ENCODE data around the gene ISCU. TPM values are rescaled to one million over a fixed set of nuclear protein-coding genes. Genes with fewer than 3 reads are reported as not detected.

The ISCU gene
- total and polyA plus RNA-seq, 10 donors, result 98.9 to 220 (median 160) TPM

GRCh38 chr12:108525681-108526080 lies 36.7 kb upstream of the ISCU start:
- Histone ChIP-seq H3K4me1 (no peaks in the 10 kb centered on the region), H3K9me3 (no peaks in the 10 kb centered on the region), H3K27ac (no peak overlapping the region), H3K27me3 (replicated peaks in 1 of 7) (no peaks in the 10 kb centered on the region), H3K36me3 (peaks cover 6 to 100% (median 98%) of the 10 kb centered on the region in 6 donors), H3K4me3 (no peak overlapping the region)
- 92 to 97% (median 94%) methylated on average over 5 of the region's 5 CpGs for WGBS, 5 donors
- DNase-seq, result no peak
- intact Hi-C loops (cut with DNase I; ENCODE audit: low total_unique reads), result no loop called here
- no peak for TF ChIP-seq POLR2AphosphoS5 (IDR thresholded peaks at IDR 0.05)
- no peak for TF ChIP-seq POLR2A (IDR thresholded peaks at IDR 0.05)
- TF ChIP-seq CTCF (IDR thresholded peaks at IDR 0.05 in 8 of 11, conservative IDR thresholded peaks at IDR 0.05 in 3 of 11), result no peak

GRCh38 chr12:108526482-108527165 lies 35.8 kb upstream of the ISCU start:
- no peak for DNase-seq
- intact Hi-C loops (cut with DNase I; ENCODE audit: low total_unique reads), result no loop called here
- no peaks in the 10 kb centered on the region for H3K9me3 ChIP-seq
- no peaks in the 10 kb centered on the region for H3K4me1 ChIP-seq
- no peaks in the 10 kb centered on the region for H3K27me3 ChIP-seq (replicated peaks in 1 of 7)
- TF ChIP-seq CTCF (IDR thresholded peaks at IDR 0.05 in 8 of 11, conservative IDR thresholded peaks at IDR 0.05 in 3 of 11) (no peak), POLR2A (IDR thresholded peaks at IDR 0.05) (no peak)
- H3K4me3 ChIP-seq, result no peak overlapping the region
- peaks cover 6 to 100% (median 98%) of the 10 kb centered on the region in 6 donors for H3K36me3 ChIP-seq
- 78 to 86% (median 82%) methylated on average over 10 of the region's 10 CpGs for WGBS, 5 donors
- no peak overlapping the region for H3K27ac ChIP-seq

GRCh38 chr12:108527166-108527496 lies 35.3 kb upstream of the ISCU start:
- Histone ChIP-seq H3K4me1 (no peaks in the 10 kb centered on the region), H3K27ac (no peak overlapping the region), H3K4me3 (no peak overlapping the region), H3K9me3 (no peaks in the 10 kb centered on the region), H3K27me3 (replicated peaks in 1 of 7) (no peaks in the 10 kb centered on the region), H3K36me3 (peaks cover 7 to 100% (median 98%) of the 10 kb centered on the region in 6 donors)
- no peak for TF ChIP-seq CTCF (IDR thresholded peaks at IDR 0.05 in 8 of 11, conservative IDR thresholded peaks at IDR 0.05 in 3 of 11)
- TF ChIP-seq POLR2A (IDR thresholded peaks at IDR 0.05), result no peak
- TF ChIP-seq POLR2AphosphoS5 (IDR thresholded peaks at IDR 0.05), result no peak
- no peak for DNase-seq
- intact Hi-C loops (cut with DNase I; ENCODE audit: low total_unique reads), result no loop called here
- WGBS, 5 donors, result 89 to 96% (median 95%) methylated on average over 6 of the region's 6 CpGs

GRCh38 chr12:108530161-108530560 lies 32.2 kb upstream of the ISCU start:
- DNase-seq, result no peak
- H3K4me3 ChIP-seq, result no peak overlapping the region
- TF ChIP-seq CTCF (IDR thresholded peaks at IDR 0.05 in 8 of 11, conservative IDR thresholded peaks at IDR 0.05 in 3 of 11), result no peak
- TF ChIP-seq POLR2A (IDR thresholded peaks at IDR 0.05), result no peak
- no peak for TF ChIP-seq POLR2AphosphoS5 (IDR thresholded peaks at IDR 0.05)
- intact Hi-C loops (cut with DNase I; ENCODE audit: low total_unique reads), result no loop called here
- H3K4me1 ChIP-seq, result no peaks in the 10 kb centered on the region
- H3K27me3 ChIP-seq (replicated peaks in 1 of 7), result no peaks in the 10 kb centered on the region
- WGBS, 5 donors, result 85 to 95% (median 92%) methylated on average over 9 of the region's 9 CpGs
- H3K27ac ChIP-seq, result no peak overlapping the region
- no peaks in the 10 kb centered on the region for H3K9me3 ChIP-seq
- H3K36me3 ChIP-seq, result peaks cover 10 to 100% (median 97%) of the 10 kb centered on the region in 6 donors
